Chondrocyte (in vitro differentiated cells): ENCODE measurements around the gene ASIC1. TPM values are rescaled to one million over a fixed set of nuclear protein-coding genes. Genes with fewer than 3 reads are reported as not detected.

Experiments
- DNase-seq: peaks from one replicate; pipeline ENCODE4 v3.0.0; 2021; ENCODE audit warnings: mixed read lengths, low spot score
- H3K27ac Mint-ChIP-seq: one replicate; pipeline ENCODE4 v1.8.0; 2021; ENCODE audit warnings: mild to moderate bottlenecking, moderate library complexity, mixed read lengths; ENCODE audit not compliant: unreplicated experiment
- H3K27me3 Mint-ChIP-seq: 2 replicates; pipeline ENCODE4 v1.8.0; 2021; ENCODE audit warnings: low read depth, mixed read lengths
- H3K36me3 Mint-ChIP-seq: 2 replicates; pipeline ENCODE4 v1.8.0; 2021; ENCODE audit warnings: low read depth, mixed read lengths
- H3K4me1 Mint-ChIP-seq: 2 replicates; pipeline ENCODE4 v1.8.0; 2021; ENCODE audit warnings: low read depth, mild to moderate bottlenecking, mixed read lengths
- H3K4me3 Mint-ChIP-seq: one replicate; pipeline ENCODE4 v1.8.0; 2021; ENCODE audit warnings: mild to moderate bottlenecking, moderate library complexity, mixed read lengths; ENCODE audit not compliant: unreplicated experiment
- H3K9me3 Mint-ChIP-seq: 2 replicates; pipeline ENCODE4 v1.8.0; 2021; ENCODE audit warnings: low read depth, mixed read lengths
- CTCF ChIP-seq: fragments of 200-600 bp; sonication (generic); IDR thresholded peaks from 2 replicates; pipeline ENCODE4 v1.5.0; 2021; ENCODE audit warnings: antibody characterized with exemption, mild to moderate bottlenecking, moderate library complexity
- total RNA-seq: library from RNA; stranded (reverse); gene quantifications from 3 replicates; pipeline ENCODE4 v1.2.1, GENCODE V29; 2021

ASIC1 gene
- total RNA-seq, 1 donor from 2014 or later, result 3.9 TPM

DNA sequence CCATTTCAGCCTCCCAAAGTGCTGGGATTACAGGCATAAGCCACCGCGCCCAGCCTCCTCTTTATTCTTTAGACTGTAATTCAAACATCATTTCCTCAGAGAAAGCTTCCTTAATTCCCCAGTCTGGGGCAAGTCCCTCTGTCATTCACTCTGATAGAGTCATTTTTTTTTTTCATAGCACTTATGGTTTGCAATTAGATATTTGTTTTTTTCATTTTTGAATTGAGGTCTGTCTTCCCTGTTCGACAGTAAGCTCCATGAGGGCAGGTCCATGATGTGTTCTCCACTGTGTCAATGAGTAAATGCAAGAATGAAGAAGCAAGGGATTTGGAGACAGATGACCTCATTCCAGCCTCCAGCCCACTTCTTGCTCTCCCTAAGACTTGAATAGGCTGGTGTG lies 12.1 kb downstream of the ASIC1 start:
- Mint-ChIP-seq H3K4me1 (peaks cover 10% of the 10 kb centered on the region), H3K27me3 (no peaks in the 10 kb centered on the region), H3K27ac (no peak overlapping the region), H3K36me3 (no peaks in the 10 kb centered on the region), H3K4me3 (no peak overlapping the region), H3K9me3 (no peaks in the 10 kb centered on the region)
- no peak for TF ChIP-seq CTCF
- DNase-seq, result no peak

- H3K4me1 Mint-ChIP-seq, result peaks cover 10% of the 10 kb centered on the region
- no peaks in the 10 kb centered on the region for H3K36me3 Mint-ChIP-seq
- no peaks in the 10 kb centered on the region for H3K27me3 Mint-ChIP-seq
- no peak for DNase-seq
- no peak overlapping the region for H3K4me3 Mint-ChIP-seq
- peak overlapping the region; percentile 69 for H3K27ac Mint-ChIP-seq
- TF ChIP-seq CTCF, result peak; percentile 91
- H3K9me3 Mint-ChIP-seq, result no peaks in the 10 kb centered on the region
These were observed 13.1 kb downstream of the ASIC1 start for GRCh38 chr12:50070314-50071060.

DNA sequence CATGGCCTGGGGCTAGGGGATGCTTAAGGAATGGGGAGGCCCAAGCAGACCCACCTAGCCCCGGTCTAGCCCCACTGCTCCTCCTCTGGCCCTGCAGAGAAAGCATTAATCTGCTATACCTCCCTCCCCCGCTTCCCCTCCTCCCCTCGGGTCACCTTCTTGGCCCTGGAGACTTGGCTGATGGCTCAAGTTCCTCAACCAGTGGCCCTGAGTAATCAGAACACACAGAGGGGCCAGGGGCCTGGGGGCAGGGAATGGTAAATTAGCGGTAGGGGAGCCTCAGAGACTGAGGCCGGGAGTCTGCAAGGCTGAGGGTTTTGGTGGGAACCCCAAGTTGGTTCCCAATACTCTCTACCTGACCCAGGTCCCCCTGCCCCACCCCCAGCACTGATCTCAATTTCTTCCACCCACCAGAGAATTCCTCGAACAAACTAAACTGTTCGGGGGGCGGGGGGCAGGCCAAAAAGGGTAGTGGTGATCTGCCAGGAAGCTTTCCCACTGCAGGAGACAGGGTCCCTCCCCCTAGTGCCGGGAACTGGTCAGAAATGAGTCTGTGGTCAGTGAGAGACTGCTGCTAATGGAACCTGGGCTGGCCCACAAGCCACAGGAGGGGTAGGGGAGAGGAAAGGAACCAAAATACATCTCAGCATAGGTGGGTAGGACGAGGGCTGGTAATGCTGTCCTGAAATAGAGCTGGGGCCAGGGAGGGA lies 15.0 kb downstream of the ASIC1 start:
- DNase-seq, result no peak
- no peak overlapping the region for H3K4me3 Mint-ChIP-seq
- H3K27me3 Mint-ChIP-seq, result no peaks in the 10 kb centered on the region
- no peak for TF ChIP-seq CTCF
- H3K4me1 Mint-ChIP-seq, result peaks cover 10% of the 10 kb centered on the region
- H3K9me3 Mint-ChIP-seq, result no peaks in the 10 kb centered on the region
- H3K27ac Mint-ChIP-seq, result no peak overlapping the region
- H3K36me3 Mint-ChIP-seq, result no peaks in the 10 kb centered on the region

GRCh38 chr12:50073206-50073605 lies 15.8 kb downstream of the ASIC1 start:
- Mint-ChIP-seq H3K27me3 (no peaks in the 10 kb centered on the region), H3K36me3 (no peaks in the 10 kb centered on the region), H3K4me3 (no peak overlapping the region), H3K9me3 (no peaks in the 10 kb centered on the region), H3K4me1 (peaks cover 10% of the 10 kb centered on the region), H3K27ac (no peak overlapping the region)
- no peak for DNase-seq
- no peak for TF ChIP-seq CTCF

GRCh38 chr12:50073712-50074111 lies 16.3 kb downstream of the ASIC1 start:
- Mint-ChIP-seq H3K9me3 (no peaks in the 10 kb centered on the region), H3K27ac (no peak overlapping the region), H3K36me3 (no peaks in the 10 kb centered on the region), H3K4me3 (no peak overlapping the region), H3K4me1 (peaks cover 10% of the 10 kb centered on the region), H3K27me3 (no peaks in the 10 kb centered on the region)
- TF ChIP-seq CTCF, result no peak
- DNase-seq, result no peak
